Measurements from ENCODE around the gene CPNE6. TPM values are rescaled to one million over a fixed set of nuclear protein-coding genes. Genes with fewer than 3 reads are reported as not detected.

Gene CPNE6
- total and polyA plus RNA-seq, 2 of the 13 experiments (the other 11 are each of a cell fraction or from before 2014, with no cell fraction given): not detected

DNA sequence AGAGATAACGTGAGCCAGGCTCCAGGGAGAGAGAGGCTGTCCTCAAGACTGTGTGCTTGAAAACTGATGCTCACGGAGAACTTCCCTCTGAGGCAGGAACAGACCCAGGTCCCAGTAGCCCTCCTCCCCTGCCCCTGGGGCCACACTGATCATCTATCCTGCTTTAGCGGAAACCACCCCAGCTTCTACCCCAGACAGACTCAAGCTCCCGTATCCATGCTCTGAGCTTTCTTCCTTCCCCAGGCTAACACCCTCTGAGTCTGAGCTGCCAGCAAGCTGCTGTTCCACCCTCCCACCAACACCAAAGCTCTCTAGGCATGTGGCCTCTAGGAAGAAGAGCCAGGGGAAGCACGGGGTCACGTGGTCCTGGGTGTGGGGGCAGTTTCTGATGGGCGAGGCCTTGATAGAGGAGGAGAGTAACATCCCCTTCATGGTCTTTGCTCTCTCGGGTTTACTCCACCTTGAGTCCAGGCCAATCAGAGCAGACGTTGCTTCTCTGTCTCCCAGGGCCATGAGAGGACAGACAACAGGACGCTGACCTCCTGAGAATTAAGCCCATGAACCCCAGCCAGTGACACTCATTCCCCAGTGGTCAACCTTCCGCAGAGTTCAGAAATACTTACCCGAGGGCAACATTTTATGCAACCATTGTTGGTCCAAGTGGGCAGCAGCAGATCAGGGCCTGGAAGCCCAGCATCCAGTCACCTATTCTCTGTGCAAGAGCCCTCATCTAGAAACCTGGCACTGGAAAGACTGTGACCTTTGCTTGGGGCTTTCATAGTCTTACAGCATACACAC, 24.1 kb downstream of the CPNE6 start (continued):
- TF ChIP-seq, protein P1, sequence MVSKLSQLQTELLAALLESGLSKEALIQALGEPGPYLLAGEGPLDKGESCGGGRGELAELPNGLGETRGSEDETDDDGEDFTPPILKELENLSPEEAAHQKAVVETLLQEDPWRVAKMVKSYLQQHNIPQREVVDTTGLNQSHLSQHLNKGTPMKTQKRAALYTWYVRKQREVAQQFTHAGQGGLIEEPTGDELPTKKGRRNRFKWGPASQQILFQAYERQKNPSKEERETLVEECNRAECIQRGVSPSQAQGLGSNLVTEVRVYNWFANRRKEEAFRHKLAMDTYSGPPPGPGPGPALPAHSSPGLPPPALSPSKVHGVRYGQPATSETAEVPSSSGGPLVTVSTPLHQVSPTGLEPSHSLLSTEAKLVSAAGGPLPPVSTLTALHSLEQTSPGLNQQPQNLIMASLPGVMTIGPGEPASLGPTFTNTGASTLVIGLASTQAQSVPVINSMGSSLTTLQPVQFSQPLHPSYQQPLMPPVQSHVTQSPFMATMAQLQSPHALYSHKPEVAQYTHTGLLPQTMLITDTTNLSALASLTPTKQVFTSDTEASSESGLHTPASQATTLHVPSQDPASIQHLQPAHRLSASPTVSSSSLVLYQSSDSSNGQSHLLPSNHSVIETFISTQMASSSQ (IDR thresholded peaks at IDR 0.05; ENCODE audit: low read depth): 0 out of 2 replicates have a peak, but pooled peaks have one; percentile 40
- TF ChIP-seq, protein P1 (CRISPR knock-in tag; IDR thresholded peaks at IDR 0.05; ENCODE audit: borderline replicate concordance): peak; percentile 87
- TF ChIP-seq ZNF30 (CRISPR knock-in tag; IDR thresholded peaks at IDR 0.05) (no peak), POLR2AphosphoS2 (IDR thresholded peaks at IDR 0.05; ENCODE audit: low read depth, low read length) (peak; percentile 85), KLF16 (CRISPR knock-in tag; IDR thresholded peaks at IDR 0.05) (peak in 1 of 2 experiments; percentile 99; a peak in 2 of 4 replicates), ZNF354B (CRISPR knock-in tag; IDR thresholded peaks at IDR 0.05) (no peak; the same call in 1 of the 2 replicates), KLF12 (CRISPR knock-in tag; IDR thresholded peaks at IDR 0.05; ENCODE audit: borderline replicate concordance) (peak; percentile 96), CHCHD3 (CRISPR knock-in tag; IDR thresholded peaks at IDR 0.05) (peak; percentile 95; the same call in 1 of the 2 replicates), ZNF326 (CRISPR knock-in tag; IDR thresholded peaks at IDR 0.05; ENCODE audit: borderline replicate concordance) (peak; percentile 90), ZNF431 (CRISPR knock-in tag; IDR thresholded peaks at IDR 0.05; ENCODE audit: borderline replicate concordance, low read depth) (no peak), PAWR (CRISPR knock-in tag; IDR thresholded peaks at IDR 0.05; ENCODE audit: borderline replicate concordance) (peak; percentile 98; the same call in 1 of the 2 replicates), ZNF274 (CRISPR knock-in tag; IDR thresholded peaks at IDR 0.05) (peak; percentile 99), KAT8 (CRISPR knock-in tag; IDR thresholded peaks at IDR 0.05) (peak; percentile 93), MAFF (IDR thresholded peaks at IDR 0.05; ENCODE audit: low read depth, low read length) (0 out of 2 replicates have a peak, but pooled peaks have one; percentile 7), HMG20A (CRISPR knock-in tag; IDR thresholded peaks at IDR 0.05; ENCODE audit: borderline replicate concordance) (peak; percentile 80), MTF1 (CRISPR knock-in tag; IDR thresholded peaks at IDR 0.05) (no peak; the same call in 1 of the 2 replicates), NFATC3 (CRISPR knock-in tag; IDR thresholded peaks at IDR 0.05) (no peak; the same call in none of the 2 replicates), ZNF629 (CRISPR knock-in tag; conservative IDR thresholded peaks at IDR 0.05) (peak; percentile 2; the same call in 1 of the 2 replicates), ZSCAN22 (CRISPR knock-in tag; IDR thresholded peaks at IDR 0.05) (peak; percentile 57; the same call in 1 of the 2 replicates), U2AF1 (optimal IDR thresholded peaks at IDR 0.05; ENCODE audit: low read depth, low read length) (no peak), ZEB1 (IDR thresholded peaks at IDR 0.05; ENCODE audit: insufficient replicate concordance, low read depth) (no peak)
- TF ChIP-seq, protein P2, sequence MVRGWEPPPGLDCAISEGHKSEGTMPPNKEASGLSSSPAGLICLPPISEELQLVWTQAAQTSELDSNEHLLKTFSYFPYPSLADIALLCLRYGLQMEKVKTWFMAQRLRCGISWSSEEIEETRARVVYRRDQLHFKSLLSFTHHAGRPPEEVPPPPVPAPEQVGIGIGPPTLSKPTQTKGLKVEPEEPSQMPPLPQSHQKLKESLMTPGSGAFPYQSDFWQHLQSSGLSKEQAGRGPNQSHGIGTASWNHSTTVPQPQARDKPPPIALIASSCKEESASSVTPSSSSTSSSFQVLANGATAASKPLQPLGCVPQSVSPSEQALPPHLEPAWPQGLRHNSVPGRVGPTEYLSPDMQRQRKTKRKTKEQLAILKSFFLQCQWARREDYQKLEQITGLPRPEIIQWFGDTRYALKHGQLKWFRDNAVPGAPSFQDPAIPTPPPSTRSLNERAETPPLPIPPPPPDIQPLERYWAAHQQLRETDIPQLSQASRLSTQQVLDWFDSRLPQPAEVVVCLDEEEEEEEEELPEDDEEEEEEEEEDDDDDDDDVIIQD (CRISPR knock-in tag; IDR thresholded peaks at IDR 0.05; ENCODE audit: low read depth): peak; percentile 99
- TF ChIP-seq, protein P3, sequence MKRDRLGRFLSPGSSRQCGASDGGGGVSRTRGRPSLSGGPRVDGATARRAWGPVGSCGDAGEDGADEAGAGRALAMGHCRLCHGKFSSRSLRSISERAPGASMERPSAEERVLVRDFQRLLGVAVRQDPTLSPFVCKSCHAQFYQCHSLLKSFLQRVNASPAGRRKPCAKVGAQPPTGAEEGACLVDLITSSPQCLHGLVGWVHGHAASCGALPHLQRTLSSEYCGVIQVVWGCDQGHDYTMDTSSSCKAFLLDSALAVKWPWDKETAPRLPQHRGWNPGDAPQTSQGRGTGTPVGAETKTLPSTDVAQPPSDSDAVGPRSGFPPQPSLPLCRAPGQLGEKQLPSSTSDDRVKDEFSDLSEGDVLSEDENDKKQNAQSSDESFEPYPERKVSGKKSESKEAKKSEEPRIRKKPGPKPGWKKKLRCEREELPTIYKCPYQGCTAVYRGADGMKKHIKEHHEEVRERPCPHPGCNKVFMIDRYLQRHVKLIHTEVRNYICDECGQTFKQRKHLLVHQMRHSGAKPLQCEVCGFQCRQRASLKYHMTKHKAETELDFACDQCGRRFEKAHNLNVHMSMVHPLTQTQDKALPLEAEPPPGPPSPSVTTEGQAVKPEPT (CRISPR knock-in tag; IDR thresholded peaks at IDR 0.05; ENCODE audit: low read depth): peak; percentile 98

Data from HepG2 (cell line).